Esophagus muscularis mucosa (tissue), 4 donors: ENCODE results near the gene TMEFF2. TPM values are rescaled to one million over a fixed set of nuclear protein-coding genes. Genes with fewer than 3 reads are reported as not detected.

Source experiments
- DNase-seq: peaks from one replicate; pipeline ENCODE4 v3.0.0-alpha.2; 2017; ENCODE audit errors: extremely low spot score
- H3K27ac ChIP-seq, 4 donors: fragments of 200-600 bp; sonication (generic); replicated peaks in 1 of 4; 1 replicate in 3 of 4; 2 replicates in 1 of 4; pipeline ENCODE4 v1.5.1; 2016 to 2019; ENCODE audit warnings: mild to moderate bottlenecking in 1 of 4
- H3K27me3 ChIP-seq, 4 donors: fragments of 200-600 bp; sonication (generic); one replicate each; pipeline versions ENCODE4 v1.5.1 to v1.6.0; 2016 to 2019
- H3K36me3 ChIP-seq, 4 donors: fragments of 200-600 bp; sonication (generic); one replicate each; pipeline ENCODE4 v1.5.1; 2016 to 2019
- H3K4me1 ChIP-seq, 4 donors: fragments of 200-600 bp; sonication (generic); one replicate each; pipeline ENCODE4 v1.5.1; 2016 to 2019
- H3K4me3 ChIP-seq, 4 donors: fragments of 200-600 bp; sonication (generic); 1 replicate in 2 of 4; 2 replicates in 2 of 4; pipeline ENCODE4 v1.5.1; 2016 to 2019; ENCODE audit warnings: mild to moderate bottlenecking in 4 of 4, moderate library complexity in 1 of 4
- H3K9me3 ChIP-seq, 4 donors: fragments of 200-600 bp; sonication (generic); 1 replicate in 3 of 4; 2 replicates in 1 of 4; pipeline ENCODE4 v1.5.1; 2016 to 2019
- EP300 ChIP-seq: sonication (generic); formaldehyde crosslinking; IDR thresholded peaks from one replicate; pipeline ENCODE4 v1.6.1; 2017; ENCODE audit warnings: antibody characterized with exemption
- POLR2A ChIP-seq: fragments of 450-650 bp; IDR thresholded peaks from one replicate; pipeline ENCODE4 v1.6.1; 2017; ENCODE audit warnings: antibody characterized with exemption, moderate library complexity, mild to moderate bottlenecking, low read depth
- POLR2AphosphoS5 ChIP-seq, 2 donors: sonication (generic); formaldehyde crosslinking; IDR thresholded peaks; one replicate each; pipeline ENCODE4 v1.6.1; 2017; ENCODE audit warnings: antibody characterized with exemption in 2 of 2
- WGBS: methylation state at CpG from one replicate; pipeline ENCODE4 v1.1.5; 2018; 5-methylcytosine and 5-hydroxymethylcytosine counted together
- intact Hi-C: fragments of 100-400 bp; cut with DNase I; formaldehyde crosslinking; loops from one replicate; pipeline ENCODE4 v1.15.1; 2023
- total RNA-seq, 4 donors: library from RNA; depleted of rRNA; stranded (reverse); fragments of >200 nt; gene quantifications; one replicate each; pipeline versions ENCODE4 v1.1.0 to v1.2.1, GENCODE V29; 2016
- TF ChIP-seq, protein P1 (sequence below), 3 experiments: fragments of 200-600 bp in 2 of 3; fragments of 450-650 bp in 1 of 3; sonication (generic) in 2 of 3; IDR thresholded peaks; one replicate each; pipeline ENCODE4 v1.5.1; 2017 to 2019; ENCODE audit warnings: antibody characterized with exemption in 3 of 3, mild to moderate bottlenecking in 2 of 3, moderate library complexity in 1 of 3

Gene TMEFF2
- total RNA-seq, 4 donors from 2014 or later = 0.42 to 1.7 (median 0.55) TPM

DNA sequence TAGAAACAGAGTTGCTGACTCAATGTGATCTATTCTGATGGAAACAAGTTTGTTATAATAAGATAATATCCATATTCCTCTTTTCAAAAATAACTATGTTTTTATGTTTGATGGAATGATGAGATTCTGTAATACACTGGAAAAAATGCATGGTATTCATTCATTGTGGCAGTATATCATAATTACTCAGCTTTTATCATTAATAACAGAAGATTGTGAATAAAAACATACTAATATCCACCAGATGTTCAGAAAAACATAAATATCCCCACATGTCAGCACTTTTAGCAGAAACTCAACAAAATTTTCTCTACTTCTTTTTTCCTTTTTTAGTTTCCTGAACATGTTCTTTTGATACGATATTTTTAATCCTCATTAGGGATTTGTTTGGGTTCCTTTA, 217.0 kb downstream of the TMEFF2 start:
- Histone ChIP-seq H3K27ac (no peak overlapping the region), H3K36me3 (no peaks in the 10 kb centered on the region), H3K9me3 (no peaks in the 10 kb centered on the region), H3K27me3 (no peaks in the 10 kb centered on the region), H3K4me3 (no peak overlapping the region), H3K4me1 (peaks cover 0 to 2% (median 0%) of the 10 kb centered on the region in 4 donors)
- intact Hi-C loops = no loop called here
- DNase-seq = no peak
- WGBS = 71% methylated on average over 1 of the region's 1 CpG
- TF ChIP-seq, protein P1, sequence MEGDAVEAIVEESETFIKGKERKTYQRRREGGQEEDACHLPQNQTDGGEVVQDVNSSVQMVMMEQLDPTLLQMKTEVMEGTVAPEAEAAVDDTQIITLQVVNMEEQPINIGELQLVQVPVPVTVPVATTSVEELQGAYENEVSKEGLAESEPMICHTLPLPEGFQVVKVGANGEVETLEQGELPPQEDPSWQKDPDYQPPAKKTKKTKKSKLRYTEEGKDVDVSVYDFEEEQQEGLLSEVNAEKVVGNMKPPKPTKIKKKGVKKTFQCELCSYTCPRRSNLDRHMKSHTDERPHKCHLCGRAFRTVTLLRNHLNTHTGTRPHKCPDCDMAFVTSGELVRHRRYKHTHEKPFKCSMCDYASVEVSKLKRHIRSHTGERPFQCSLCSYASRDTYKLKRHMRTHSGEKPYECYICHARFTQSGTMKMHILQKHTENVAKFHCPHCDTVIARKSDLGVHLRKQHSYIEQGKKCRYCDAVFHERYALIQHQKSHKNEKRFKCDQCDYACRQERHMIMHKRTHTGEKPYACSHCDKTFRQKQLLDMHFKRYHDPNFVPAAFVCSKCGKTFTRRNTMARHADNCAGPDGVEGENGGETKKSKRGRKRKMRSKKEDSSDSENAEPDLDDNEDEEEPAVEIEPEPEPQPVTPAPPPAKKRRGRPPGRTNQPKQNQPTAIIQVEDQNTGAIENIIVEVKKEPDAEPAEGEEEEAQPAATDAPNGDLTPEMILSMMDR (IDR thresholded peaks at IDR 0.05) = no peak
- TF ChIP-seq EP300 = no peak
- TF ChIP-seq POLR2AphosphoS5 (IDR thresholded peaks at IDR 0.05) = no peak
- no peak for TF ChIP-seq POLR2A

DNA sequence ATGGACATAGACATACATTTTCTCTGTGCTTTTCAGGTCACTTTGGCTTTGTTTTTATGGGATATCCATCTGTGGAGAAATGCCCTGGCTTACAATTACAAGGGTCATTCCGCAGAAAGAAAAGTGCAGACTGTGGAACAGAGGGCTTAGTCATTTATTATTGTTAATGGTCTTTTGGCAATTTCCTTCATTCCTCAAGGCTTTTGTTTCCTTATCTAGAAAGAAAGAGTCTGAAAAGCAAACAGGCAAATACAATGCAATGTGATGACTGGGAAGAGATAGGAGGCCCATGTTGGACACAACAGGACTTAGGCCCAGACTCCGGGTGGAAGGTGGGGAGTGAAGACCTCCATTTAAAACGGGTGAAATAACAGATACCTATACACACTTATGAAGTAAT, 218.3 kb downstream of the TMEFF2 start:
- Histone ChIP-seq H3K4me3 (no peak overlapping the region), H3K27me3 (no peaks in the 10 kb centered on the region), H3K36me3 (no peaks in the 10 kb centered on the region), H3K4me1 (peaks cover 0 to 6% (median 0%) of the 10 kb centered on the region in 4 donors), H3K27ac (no peak overlapping the region), H3K9me3 (no peaks in the 10 kb centered on the region)
- intact Hi-C loops = no loop called here
- no peak for DNase-seq
- TF ChIP-seq, protein P1 (IDR thresholded peaks at IDR 0.05) = no peak
- TF ChIP-seq EP300 = no peak
- TF ChIP-seq POLR2AphosphoS5 (IDR thresholded peaks at IDR 0.05) = no peak
- 93% methylated on average over 3 of the region's 3 CpGs for WGBS

DNA sequence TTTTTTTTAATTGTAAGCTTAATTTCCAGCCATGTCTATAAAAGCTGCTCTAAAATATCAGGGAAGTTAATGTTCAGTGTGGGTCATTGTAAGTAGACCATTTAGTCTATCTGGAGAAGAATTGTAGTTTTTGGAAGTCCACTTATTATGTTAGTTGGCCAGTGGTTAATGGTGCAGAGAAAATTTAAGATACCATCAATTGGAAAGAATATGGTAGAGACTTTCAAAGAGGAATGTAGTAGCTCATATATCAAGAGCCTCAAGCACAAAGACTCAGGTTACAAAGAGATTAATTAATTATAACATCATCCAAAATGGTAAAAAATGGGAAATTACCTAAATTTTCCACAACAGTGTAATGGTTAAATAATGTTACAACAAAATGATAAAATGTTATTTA, 220.1 kb downstream of the TMEFF2 start:
- DNase-seq = no peak
- Histone ChIP-seq H3K4me1 (peaks cover 0 to 6% (median 0%) of the 10 kb centered on the region in 4 donors), H3K9me3 (no peaks in the 10 kb centered on the region), H3K4me3 (no peak overlapping the region), H3K36me3 (no peaks in the 10 kb centered on the region), H3K27me3 (no peaks in the 10 kb centered on the region), H3K27ac (no peak overlapping the region)
- no peak for TF ChIP-seq EP300
- TF ChIP-seq, protein P1 (IDR thresholded peaks at IDR 0.05) = no peak
- TF ChIP-seq POLR2AphosphoS5 (IDR thresholded peaks at IDR 0.05) = no peak
- TF ChIP-seq POLR2A = no peak
- intact Hi-C loops = no loop called here

DNA sequence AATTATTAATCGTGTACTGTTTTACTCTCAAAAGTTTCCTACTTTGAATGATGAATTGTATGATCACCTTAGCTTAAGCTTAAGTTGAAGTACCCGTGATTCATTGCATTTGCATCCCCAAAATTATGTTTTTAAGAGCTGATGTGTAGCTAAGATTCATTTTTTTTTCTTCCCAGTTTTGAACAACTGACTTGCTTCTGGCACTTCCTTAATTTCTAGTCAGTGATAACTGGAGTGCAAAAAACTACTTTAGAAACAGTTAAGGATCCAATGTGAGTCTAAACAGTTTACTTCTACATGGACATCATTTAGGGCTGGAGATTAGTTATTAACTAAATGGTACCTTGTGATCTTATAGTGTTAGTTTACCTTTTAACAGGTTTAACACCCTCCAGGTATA, 223.9 kb downstream of the TMEFF2 start:
- H3K36me3 ChIP-seq = no peaks in the 10 kb centered on the region
- H3K4me1 ChIP-seq = peaks cover 0 to 16% (median 8%) of the 10 kb centered on the region in 4 donors
- TF ChIP-seq EP300 (no peak), POLR2A (no peak), POLR2AphosphoS5 (IDR thresholded peaks at IDR 0.05) (no peak)
- TF ChIP-seq, protein P1 (IDR thresholded peaks at IDR 0.05) = no peak
- no peak overlapping the region for H3K4me3 ChIP-seq
- H3K9me3 ChIP-seq = no peaks in the 10 kb centered on the region
- intact Hi-C loops = no loop called here
- no peaks in the 10 kb centered on the region for H3K27me3 ChIP-seq
- DNase-seq = no peak
- no peak overlapping the region for H3K27ac ChIP-seq
- WGBS = 63% methylated on average over 2 of the region's 2 CpGs

DNA sequence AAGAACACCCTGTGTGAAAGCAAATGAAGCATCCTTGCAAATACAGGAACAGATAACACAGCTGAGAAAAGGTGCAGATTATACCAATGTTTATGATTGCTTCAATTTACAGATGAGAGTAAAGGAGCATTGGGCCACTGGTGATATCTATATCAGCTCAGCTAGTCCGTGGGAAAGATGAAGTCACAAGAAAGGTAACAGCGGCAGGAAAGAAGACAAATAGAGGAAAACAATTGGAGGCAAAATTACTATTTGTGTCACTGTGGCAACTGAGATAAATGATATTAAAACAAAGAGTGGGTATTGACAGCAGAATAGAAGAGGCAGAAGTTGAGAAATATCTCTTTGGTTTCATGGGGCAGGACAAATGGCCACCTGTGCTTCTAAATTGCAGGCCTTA, 226.6 kb downstream of the TMEFF2 start:
- Histone ChIP-seq H3K4me1 (peaks cover 0 to 25% (median 16%) of the 10 kb centered on the region in 4 donors), H3K9me3 (no peaks in the 10 kb centered on the region), H3K4me3 (no peak overlapping the region), H3K27me3 (no peaks in the 10 kb centered on the region), H3K27ac (no peak overlapping the region), H3K36me3 (no peaks in the 10 kb centered on the region)
- WGBS = 81% methylated on average over 2 of the region's 2 CpGs
- intact Hi-C loops = no loop called here
- DNase-seq = no peak
- TF ChIP-seq POLR2AphosphoS5 (IDR thresholded peaks at IDR 0.05) = no peak
- TF ChIP-seq POLR2A = no peak
- TF ChIP-seq, protein P1 (IDR thresholded peaks at IDR 0.05) = no peak
